ENCODE results near the gene UBE3D.

GRCh38 chr6:83031689-83032088, 34.0 kb downstream of the UBE3D start:
- no peak for TF ChIP-seq POLR2A (IDR thresholded peaks at IDR 0.05)
- TF ChIP-seq CTCF (IDR thresholded peaks at IDR 0.05): no peak
